Right cardiac atrium (tissue), 5 donors: ENCODE results near the gene MAGI2. TPM values are rescaled to one million over a fixed set of nuclear protein-coding genes. Genes with fewer than 3 reads are reported as not detected.

ENCODE experiments used
- ATAC-seq, 2 donors: fragments of 200-7000 bp; cut with Tn5 transposase; one replicate each; pipeline versions ENCODE4 v1.8.0 to v1.9.1; 2020; ENCODE audit warnings: moderate library complexity in 2 of 2, mild to moderate bottlenecking in 1 of 2
- DNase-seq, 3 donors: peaks; one replicate each; pipeline ENCODE4 v3.0.0-alpha.2; 2020
- H3K27ac ChIP-seq: one replicate; pipeline ENCODE4 v1.5.1; 2013; ENCODE audit warnings: mild to moderate bottlenecking, low read length, control low read depth, moderate library complexity
- H3K27me3 ChIP-seq: one replicate; pipeline ENCODE4 v1.6.1; 2013; ENCODE audit not compliant: control insufficient read depth, insufficient read depth
- H3K4me1 ChIP-seq: one replicate; pipeline ENCODE4 v1.6.1; 2013; ENCODE audit warnings: low read length; ENCODE audit not compliant: control insufficient read depth, insufficient read depth
- H3K4me3 ChIP-seq: one replicate; pipeline ENCODE4 v1.5.1; 2013; ENCODE audit warnings: low read length, control low read depth
- H3K9me3 ChIP-seq: one replicate; pipeline ENCODE4 v1.6.1; 2013; ENCODE audit warnings: low read length; ENCODE audit not compliant: control insufficient read depth
- WGBS: extraction: QIAGEN DNeasy Blood & Tissue Kit; methylation state at CpG from one replicate; pipeline ENCODE4 v1.1.7; 2013; 5-methylcytosine and 5-hydroxymethylcytosine counted together
- intact Hi-C, 4 donors: fragments of 100-400 bp; cut with DNase I; formaldehyde crosslinking; loops; one replicate each; pipeline versions ENCODE4 v1.11.0 to v1.14.0; 2022 to 2023
- polyA plus RNA-seq: library from polyadenylated mRNA; stranded (reverse); fragments of 200-250 nt; gene quantifications from one replicate; pipeline ENCODE4 v1.2.3, GENCODE V29; 2013
- total RNA-seq, 4 donors: library from RNA; stranded (reverse); fragmentation: NEBNext Ultra II Directional; extraction: Animal tissue kit (Norgen Biotek cat#: 25700); gene quantifications; one replicate each; pipeline ENCODE4 v1.2.1, GENCODE V29; 2021
- donor health status: healthy with polysubstance abuse.
- donor health status: DM: no; HTN: yes; CAD: no.
- donor health status: DM: no; HTN: no; CAD: no.
- donor health status: DM: no; HTN: yes; CAD: no; lungs with severe emphysema.
- donor health status: DM: yes; HTN: yes; CAD: no.

The MAGI2 gene
- total and polyA plus RNA-seq, 5 donors, result 3.2 to 9.9 (median 7.9) TPM

DNA sequence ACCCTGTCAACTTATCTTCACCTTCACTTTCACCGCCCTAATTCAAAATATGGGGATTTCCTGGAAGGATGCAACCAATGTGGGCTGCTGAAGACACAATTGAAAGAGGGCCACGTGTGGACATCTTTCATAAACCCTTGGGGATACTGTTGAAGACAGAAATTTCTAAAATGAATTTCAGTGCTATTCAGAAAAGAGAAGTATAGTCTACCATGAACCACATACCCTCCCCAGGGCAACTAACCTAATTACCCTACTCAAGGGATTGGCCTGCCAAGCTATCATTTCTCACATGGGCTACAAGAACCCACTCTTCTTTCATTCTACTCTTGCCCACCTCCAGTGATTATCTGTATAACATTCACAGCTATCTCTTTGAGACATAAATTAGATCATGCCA lies 1428.9 kb downstream of the MAGI2 start:
- ATAC-seq (no peak), DNase-seq (no peak)
- intact Hi-C loops, result no loop called here
- Histone ChIP-seq H3K27ac (no peak overlapping the region), H3K27me3 (no peaks in the 10 kb centered on the region), H3K9me3 (no peaks in the 10 kb centered on the region), H3K4me3 (no peak overlapping the region), H3K4me1 (no peaks in the 10 kb centered on the region)
- WGBS, result 65% methylated on average over 2 of the region's 2 CpGs

- WGBS, result 71% methylated on average over 4 of the region's 4 CpGs
- Histone ChIP-seq H3K27me3 (no peaks in the 10 kb centered on the region), H3K4me1 (no peaks in the 10 kb centered on the region), H3K27ac (no peak overlapping the region), H3K4me3 (no peak overlapping the region), H3K9me3 (no peaks in the 10 kb centered on the region)
- ATAC-seq (no peak), DNase-seq (no peak)
- intact Hi-C loops, result no loop called here
Measured at GRCh38 chr7:78023191-78023590, 1430.3 kb downstream of the MAGI2 start.

DNA sequence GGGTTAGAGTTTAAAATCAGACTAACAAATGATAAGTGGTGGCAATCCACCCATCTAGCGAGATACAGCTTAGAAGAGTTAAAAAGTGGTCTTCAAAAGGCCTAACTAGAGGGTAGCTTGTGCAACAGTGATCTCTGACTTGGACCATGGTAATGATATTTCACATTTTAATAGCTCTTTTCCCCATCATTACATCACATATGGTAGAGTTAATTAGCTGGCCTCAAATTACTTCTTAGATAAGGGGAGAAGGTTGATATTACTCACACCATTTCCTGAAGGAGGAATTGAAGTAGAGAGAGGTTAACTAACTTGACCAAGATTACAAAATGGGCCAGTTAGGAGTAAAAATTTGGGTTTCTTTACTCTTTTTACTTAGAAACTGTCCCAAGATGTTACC lies 1431.3 kb downstream of the MAGI2 start:
- no peaks in the 10 kb centered on the region for H3K4me1 ChIP-seq
- no peak overlapping the region for H3K27ac ChIP-seq
- H3K4me3 ChIP-seq, result no peak overlapping the region
- 100% methylated on average over 1 of the region's 1 CpG for WGBS
- no peaks in the 10 kb centered on the region for H3K9me3 ChIP-seq
- intact Hi-C loops, result no loop called here
- no peak for ATAC-seq
- no peak for DNase-seq
- no peaks in the 10 kb centered on the region for H3K27me3 ChIP-seq

DNA sequence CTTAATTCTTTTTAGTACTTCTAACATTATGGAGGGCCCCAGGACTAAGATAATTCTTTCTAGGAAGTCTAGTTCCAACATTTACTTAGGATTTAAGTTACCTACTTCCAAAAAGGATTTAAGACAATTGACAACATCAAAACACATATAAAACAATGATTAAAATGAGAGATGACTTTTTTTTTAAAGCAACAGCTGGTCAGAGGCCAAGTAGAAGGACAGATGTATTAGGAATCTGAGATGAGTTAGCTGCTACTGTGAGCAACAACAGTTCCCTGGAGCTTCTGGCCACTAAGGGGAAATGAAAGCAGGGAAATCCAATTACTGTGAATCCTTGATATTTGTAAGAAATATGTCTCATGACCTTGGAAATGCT lies 1432.6 kb downstream of the MAGI2 start:
- Histone ChIP-seq H3K27ac (no peak overlapping the region), H3K4me3 (no peak overlapping the region), H3K27me3 (no peaks in the 10 kb centered on the region), H3K4me1 (peaks cover 1% of the 10 kb centered on the region), H3K9me3 (no peaks in the 10 kb centered on the region)
- intact Hi-C loops, result no loop called here
- no peak for DNase-seq
- no peak for ATAC-seq

DNA sequence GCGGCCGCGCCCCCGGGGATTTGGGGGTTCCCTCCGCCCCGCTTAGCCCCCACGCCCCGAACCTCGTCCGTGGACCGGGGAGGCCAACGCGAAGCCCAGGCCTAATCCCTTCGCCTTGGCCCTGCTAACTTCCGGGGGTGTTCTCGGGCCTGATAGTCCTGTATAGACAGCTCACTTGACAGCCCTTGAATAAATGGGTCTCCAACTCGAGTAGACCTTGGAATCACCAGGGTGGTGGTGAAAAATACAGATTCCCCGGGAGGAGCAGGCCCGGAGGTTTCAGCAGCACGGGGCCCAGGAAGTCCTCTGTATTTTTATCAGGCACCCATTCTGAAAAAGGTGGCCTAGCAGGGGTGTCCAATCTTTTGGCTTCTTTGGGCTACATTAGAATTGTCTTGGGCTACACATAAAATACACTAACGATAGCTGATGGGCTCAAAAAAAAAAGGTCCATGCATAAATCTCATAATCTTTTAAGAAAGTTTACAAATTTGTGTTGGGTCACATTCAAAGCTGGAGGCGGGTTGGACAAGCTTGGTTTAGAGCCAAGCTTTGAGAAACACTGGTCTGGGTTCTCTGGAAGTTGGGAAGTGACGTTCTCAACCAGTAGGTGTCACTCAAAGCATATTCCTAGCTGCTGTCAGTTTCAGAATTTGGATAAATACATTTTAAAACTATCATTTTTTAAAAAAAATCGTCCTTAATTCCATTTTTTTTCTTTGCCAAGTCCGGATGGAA lies 1433.2 kb downstream of the MAGI2 start:
- peak in 2 of 3 donors; percentile 42 to 62 for DNase-seq
- Histone ChIP-seq H3K27ac (peak overlapping the region; percentile 93), H3K27me3 (no peaks in the 10 kb centered on the region), H3K9me3 (no peaks in the 10 kb centered on the region), H3K4me3 (peak overlapping the region; percentile 87), H3K4me1 (peaks cover 2% of the 10 kb centered on the region)
- 2% methylated on average over 25 of the region's 25 CpGs for WGBS
- intact Hi-C loops, result no loop called here
- ATAC-seq, result peak; percentile 83

- intact Hi-C loops, result no loop called here
- DNase-seq (peak; percentile 96 to 97 (median 97)), ATAC-seq (peak; percentile 99)
- WGBS, result under 1% methylated on average over 88 of the region's 88 CpGs
- Histone ChIP-seq H3K27ac (peak overlapping the region; percentile 93), H3K9me3 (no peaks in the 10 kb centered on the region), H3K4me3 (peak overlapping the region; percentile 87), H3K27me3 (no peaks in the 10 kb centered on the region), H3K4me1 (peaks cover 2% of the 10 kb centered on the region)
Measured at GRCh38 chr7:78019447-78020135, 1433.9 kb downstream of the MAGI2 start.

DNA sequence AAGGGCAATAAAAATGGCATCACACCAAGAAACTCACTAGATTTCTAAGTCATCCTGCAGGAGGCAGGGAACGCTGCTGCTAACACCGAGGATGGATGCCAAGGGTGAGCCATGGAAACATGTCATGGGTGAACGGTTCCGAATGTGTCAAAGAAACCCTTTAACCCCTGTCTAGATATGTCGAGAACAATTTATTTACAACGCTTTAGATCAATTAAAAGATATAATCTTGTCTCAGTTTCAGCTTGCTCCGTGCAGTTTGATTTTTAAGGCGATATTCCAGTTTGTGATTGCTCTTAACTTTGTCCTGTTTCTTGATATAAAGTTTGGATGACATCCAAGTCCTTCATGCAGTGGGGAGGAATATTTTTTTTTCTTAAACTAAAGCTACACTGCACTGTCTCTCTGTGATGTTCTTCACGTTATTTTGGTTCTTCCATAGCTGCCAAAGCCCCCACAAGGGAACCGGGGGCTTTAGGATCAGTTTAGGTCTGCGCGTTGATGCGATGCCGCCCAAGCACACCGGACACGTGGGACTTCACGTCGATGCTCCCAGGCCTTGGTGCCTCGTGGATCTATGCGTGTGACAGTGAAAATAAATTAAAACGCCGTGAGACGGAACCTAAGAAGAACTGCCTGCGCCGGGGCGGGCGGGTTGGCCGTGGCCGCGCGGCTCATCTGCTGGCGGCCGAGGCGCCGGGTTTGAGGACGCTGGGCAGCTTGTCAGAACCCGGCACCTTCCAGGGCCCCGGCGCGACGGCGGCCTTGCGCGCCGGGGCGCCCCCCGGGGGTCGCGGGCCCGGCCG lies 1434.6 kb downstream of the MAGI2 start:
- DNase-seq, result peak; percentile 67 to 77 (median 74)
- Histone ChIP-seq H3K4me1 (peaks cover 2% of the 10 kb centered on the region), H3K27me3 (no peaks in the 10 kb centered on the region), H3K4me3 (peak overlapping the region; percentile 87), H3K9me3 (no peaks in the 10 kb centered on the region), H3K27ac (peak overlapping the region; percentile 88)
- intact Hi-C loops, result no loop called here
- ATAC-seq, result no peak
- WGBS, result 4% methylated on average over 51 of the region's 51 CpGs

GRCh38 chr7:78017591-78018100 lies 1435.8 kb downstream of the MAGI2 start:
- WGBS, result 84% methylated on average over 5 of the region's 5 CpGs
- Histone ChIP-seq H3K9me3 (no peaks in the 10 kb centered on the region), H3K27ac (no peak overlapping the region), H3K27me3 (no peaks in the 10 kb centered on the region), H3K4me3 (peak overlapping the region; percentile 87), H3K4me1 (peaks cover 2% of the 10 kb centered on the region)
- DNase-seq (no peak), ATAC-seq (no peak)
- intact Hi-C loops, result no loop called here

DNA sequence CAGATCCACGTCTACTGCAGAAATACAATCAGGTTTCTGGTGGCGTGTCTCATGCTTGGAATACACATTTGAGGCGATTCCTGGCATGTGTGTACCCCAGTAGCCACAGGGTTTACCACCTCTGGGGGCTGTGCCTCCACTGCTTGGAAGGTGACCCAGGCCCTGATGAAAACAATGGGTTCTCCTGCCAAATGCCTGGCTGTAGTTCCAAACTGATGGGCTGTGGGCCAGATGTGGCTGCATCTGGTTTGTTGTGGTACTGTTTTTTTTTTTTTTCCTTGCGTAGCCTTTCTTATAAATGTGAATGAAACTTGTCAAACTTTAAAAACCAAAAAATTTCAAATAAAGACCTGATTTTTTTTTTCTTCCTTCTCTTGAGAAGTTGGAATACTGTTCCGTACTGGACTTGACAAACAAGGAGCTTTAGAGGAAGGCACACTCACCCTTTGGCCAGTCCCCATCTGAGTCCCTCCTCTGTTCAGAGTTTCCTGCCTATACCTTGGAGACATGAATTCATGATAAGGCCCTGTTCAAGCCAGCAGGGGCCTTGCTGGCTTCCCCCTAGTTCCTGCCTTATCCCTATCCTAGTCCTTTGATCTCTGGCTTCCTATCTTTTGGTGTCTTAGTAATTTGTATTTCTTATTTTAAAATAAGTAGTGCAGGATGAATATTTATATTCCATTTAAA lies 1437.8 kb downstream of the MAGI2 start:
- DNase-seq (peak; percentile 25 to 62 (median 50)), ATAC-seq (no peak)
- Histone ChIP-seq H3K9me3 (no peaks in the 10 kb centered on the region), H3K4me1 (peaks cover 2% of the 10 kb centered on the region), H3K4me3 (no peak overlapping the region), H3K27ac (no peak overlapping the region), H3K27me3 (no peaks in the 10 kb centered on the region)
- WGBS, result 64% methylated on average over 5 of the region's 5 CpGs
- intact Hi-C loops, result no loop called here

DNA sequence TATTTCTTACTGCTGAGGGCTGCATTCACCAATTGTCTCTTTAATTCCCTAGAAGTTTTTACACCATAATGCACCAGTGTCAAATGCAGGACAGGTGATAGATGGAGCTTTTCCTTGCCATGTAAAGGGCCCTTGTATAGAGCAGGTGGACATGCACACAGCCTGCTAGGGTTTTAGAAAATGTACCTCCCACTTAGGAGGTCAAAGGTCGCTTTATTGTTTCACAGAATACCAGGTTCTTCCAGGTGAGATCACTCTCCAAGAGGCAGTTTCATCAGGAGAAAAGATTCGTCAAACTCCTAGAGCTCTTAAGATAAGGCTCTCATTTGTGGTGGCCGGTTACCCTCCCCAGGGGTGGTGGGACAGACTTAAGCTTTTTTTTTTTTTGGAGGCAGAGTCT lies 1439.1 kb downstream of the MAGI2 start:
- Histone ChIP-seq H3K4me3 (no peak overlapping the region), H3K9me3 (no peaks in the 10 kb centered on the region), H3K4me1 (peaks cover 2% of the 10 kb centered on the region), H3K27me3 (no peaks in the 10 kb centered on the region), H3K27ac (no peak overlapping the region)
- 89% methylated on average over 3 of the region's 3 CpGs for WGBS
- intact Hi-C loops, result no loop called here
- DNase-seq, result no peak
- no peak for ATAC-seq
